Midbrain (tissue), 1 donor: ENCODE measurements around the gene GNG12.
A peak's percentile ranks its signal among the peaks of the same experiment; 100 is the strongest.

Experiments
- DNase-seq: peaks from one replicate; lab custom pipeline; 2025; lab: John Stamatoyannopoulos, UW

GNG12 gene

GRCh38 chr1:67785847-67786753 lies 47.2 kb downstream of the GNG12 start:
- no peak for DNase-seq

- no peak for DNase-seq
These were observed 48.6 kb downstream of the GNG12 start for GRCh38 chr1:67784545-67785186.

- no peak for DNase-seq
These were observed 52.6 kb downstream of the GNG12 start for GRCh38 chr1:67780637-67781036.

- no peak for DNase-seq
These were observed 55.8 kb downstream of the GNG12 start for GRCh38 chr1:67777440-67777839.

GRCh38 chr1:67777016-67777415 lies 56.3 kb downstream of the GNG12 start:
- DNase-seq: no peak

- no peak for DNase-seq
These were observed 59.8 kb downstream of the GNG12 start for GRCh38 chr1:67773462-67773861.

GRCh38 chr1:67771749-67772148 lies 61.5 kb downstream of the GNG12 start:
- DNase-seq: no peak

GRCh38 chr1:67771152-67771551 lies 62.1 kb downstream of the GNG12 start:
- DNase-seq: no peak

- no peak for DNase-seq
These were observed 63.5 kb downstream of the GNG12 start for GRCh38 chr1:67769633-67770256.

- no peak for DNase-seq
These were observed 64.8 kb downstream of the GNG12 start for GRCh38 chr1:67768480-67768879.

- no peak for DNase-seq
These were observed 66.0 kb downstream of the GNG12 start for GRCh38 chr1:67767103-67767782.

- DNase-seq: peak; percentile 72
These were observed 66.9 kb downstream of the GNG12 start for GRCh38 chr1:67766141-67766978.

GRCh38 chr1:67764633-67765032 lies 68.6 kb downstream of the GNG12 start:
- DNase-seq: no peak

- no peak for DNase-seq
These were observed 71.5 kb downstream of the GNG12 start for GRCh38 chr1:67761730-67762129.

- no peak for DNase-seq
These were observed 72.2 kb downstream of the GNG12 start for GRCh38 chr1:67761091-67761490.

- DNase-seq: peak; percentile 50
These were observed 73.0 kb downstream of the GNG12 start for GRCh38 chr1:67760030-67760821.

- DNase-seq: no peak
These were observed 73.6 kb downstream of the GNG12 start for GRCh38 chr1:67759692-67760029.

GRCh38 chr1:67759066-67759465 lies 74.2 kb downstream of the GNG12 start:
- no peak for DNase-seq

- DNase-seq: no peak
These were observed 77.6 kb downstream of the GNG12 start for GRCh38 chr1:67755619-67756018.

GRCh38 chr1:67755160-67755559 lies 78.1 kb downstream of the GNG12 start:
- no peak for DNase-seq

GRCh38 chr1:67754526-67754920 lies 78.7 kb downstream of the GNG12 start:
- DNase-seq: no peak
